K562 (cell line): ENCODE data around the gene BET1L. TPM values are rescaled to one million over a fixed set of nuclear protein-coding genes. Genes with fewer than 3 reads are reported as not detected.

Experiments
- CREB3 ChIP-seq: fragments of 450-650 bp; conservative IDR thresholded peaks from 2 replicates; pipeline ENCODE4 v1.6.1; 2016; ENCODE audit warnings: missing genetic modification characterization, low read depth, mild to moderate bottlenecking, missing compliant biosample characterization, moderate library complexity
- KHSRP ChIP-seq: fragments of 450-650 bp; IDR thresholded peaks from 2 replicates; pipeline ENCODE4 v1.6.1; 2017
- PML ChIP-seq: IDR thresholded peaks from 2 replicates; pipeline ENCODE4 v1.6.1; 2012; ENCODE audit warnings: low read length, inconsistent platforms
- REST ChIP-seq, 2 experiments: fragments of 450-650 bp; formaldehyde crosslinking in 1 of 2; IDR thresholded peaks; 2 replicates each; pipeline versions ENCODE4 v1.4.0 to v1.6.1; 2014 to 2020; ENCODE audit warnings: mild to moderate bottlenecking in 2 of 2, borderline replicate concordance in 1 of 2, low read depth in 1 of 2
- SAP30 ChIP-seq: fragments of 200-600 bp; sonication (generic); IDR thresholded peaks from 2 replicates; pipeline ENCODE4 v1.6.1; 2012; ENCODE audit warnings: borderline replicate concordance, low read depth, mild to moderate bottlenecking, moderate library complexity, low read length, control low read depth, inconsistent platforms; ENCODE audit not compliant: insufficient read depth, poor library complexity, severe bottlenecking
- THAP12 ChIP-seq: fragments of 250-450 bp; sonication (Bioruptor Pico); IDR thresholded peaks from 2 replicates; pipeline ENCODE4 v1.9.0; 2021; ENCODE audit warnings: mild to moderate bottlenecking, inconsistent platforms
- polyA plus RNA-seq, 8 experiments: library from polyadenylated mRNA; depleted of rRNA in 4 of 8; stranded (reverse) in 5 of 8; unstranded in 3 of 8; fragments of >200 nt; fragmentation: Nextera tagmentation in 2 of 8; fragmentation: Illumina TruSeq in 1 of 8; extraction: Ambion mirVana in 2 of 8; extraction: Trizol in 1 of 8; gene quantifications; 2 replicates each; pipeline versions ENCODE4 v1.2.1 to v1.2.3, GENCODE V29; 2011 to 2014; ENCODE audit warnings: inconsistent platforms in 1 of 8, missing spikeins in 1 of 8
- total RNA-seq, 7 experiments: library from RNA; depleted of rRNA in 6 of 7; stranded (reverse); fragments of >200 nt in 6 of 7; fragmentation: Illumina TruSeq in 2 of 7; extraction: Trizol in 2 of 7; gene quantifications; 2 replicates each; pipeline versions ENCODE4 v1.2.1 to v1.2.3, GENCODE V29; 2011 to 2021; ENCODE audit warnings: low replicate concordance in 1 of 7
- TF ChIP-seq, protein P1 (sequence below): fragments of 250-450 bp; sonication (Bioruptor Pico); IDR thresholded peaks from 2 replicates; pipeline ENCODE4 v1.4.0; 2020

BET1L gene
- total and polyA plus RNA-seq, 9 of the 15 experiments (the other 6 are each of a cell fraction or from before 2014, with no cell fraction given) = 9.9 to 69.1 (median 19.9) TPM

DNA sequence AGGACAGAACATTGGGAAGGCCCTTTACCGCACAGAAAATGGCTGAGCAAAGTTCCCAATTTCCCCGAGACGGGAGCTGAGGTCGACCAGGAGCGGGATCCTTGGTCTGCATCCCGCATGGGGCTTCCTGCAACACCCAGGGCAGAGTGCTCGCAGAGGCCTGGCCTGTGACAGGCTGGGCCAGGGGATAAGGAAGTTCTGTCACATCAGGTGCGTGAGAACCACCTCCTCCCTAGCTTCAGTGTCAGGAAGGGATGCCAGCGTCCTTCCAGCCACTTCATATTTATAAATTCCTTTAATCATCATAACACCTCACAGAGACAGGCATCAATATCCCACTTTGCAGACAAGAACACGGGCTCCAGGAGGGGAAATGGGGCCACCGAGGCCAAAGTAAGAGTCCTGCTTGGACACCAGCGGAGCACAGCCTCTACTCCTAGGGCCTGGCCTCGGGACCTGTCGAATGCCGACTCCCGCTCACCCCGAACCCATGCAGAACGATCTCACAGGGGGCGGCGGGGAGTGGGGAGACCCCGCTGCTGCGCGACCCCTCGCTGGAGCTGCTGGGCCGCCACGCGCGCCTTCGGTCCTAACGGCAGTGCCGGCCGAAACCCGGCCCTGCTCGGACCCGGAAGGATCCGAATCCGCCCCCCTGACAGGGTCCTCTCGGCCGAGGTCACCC is 532 bp downstream of the BET1L start (continued):
- TF ChIP-seq, protein P1, sequence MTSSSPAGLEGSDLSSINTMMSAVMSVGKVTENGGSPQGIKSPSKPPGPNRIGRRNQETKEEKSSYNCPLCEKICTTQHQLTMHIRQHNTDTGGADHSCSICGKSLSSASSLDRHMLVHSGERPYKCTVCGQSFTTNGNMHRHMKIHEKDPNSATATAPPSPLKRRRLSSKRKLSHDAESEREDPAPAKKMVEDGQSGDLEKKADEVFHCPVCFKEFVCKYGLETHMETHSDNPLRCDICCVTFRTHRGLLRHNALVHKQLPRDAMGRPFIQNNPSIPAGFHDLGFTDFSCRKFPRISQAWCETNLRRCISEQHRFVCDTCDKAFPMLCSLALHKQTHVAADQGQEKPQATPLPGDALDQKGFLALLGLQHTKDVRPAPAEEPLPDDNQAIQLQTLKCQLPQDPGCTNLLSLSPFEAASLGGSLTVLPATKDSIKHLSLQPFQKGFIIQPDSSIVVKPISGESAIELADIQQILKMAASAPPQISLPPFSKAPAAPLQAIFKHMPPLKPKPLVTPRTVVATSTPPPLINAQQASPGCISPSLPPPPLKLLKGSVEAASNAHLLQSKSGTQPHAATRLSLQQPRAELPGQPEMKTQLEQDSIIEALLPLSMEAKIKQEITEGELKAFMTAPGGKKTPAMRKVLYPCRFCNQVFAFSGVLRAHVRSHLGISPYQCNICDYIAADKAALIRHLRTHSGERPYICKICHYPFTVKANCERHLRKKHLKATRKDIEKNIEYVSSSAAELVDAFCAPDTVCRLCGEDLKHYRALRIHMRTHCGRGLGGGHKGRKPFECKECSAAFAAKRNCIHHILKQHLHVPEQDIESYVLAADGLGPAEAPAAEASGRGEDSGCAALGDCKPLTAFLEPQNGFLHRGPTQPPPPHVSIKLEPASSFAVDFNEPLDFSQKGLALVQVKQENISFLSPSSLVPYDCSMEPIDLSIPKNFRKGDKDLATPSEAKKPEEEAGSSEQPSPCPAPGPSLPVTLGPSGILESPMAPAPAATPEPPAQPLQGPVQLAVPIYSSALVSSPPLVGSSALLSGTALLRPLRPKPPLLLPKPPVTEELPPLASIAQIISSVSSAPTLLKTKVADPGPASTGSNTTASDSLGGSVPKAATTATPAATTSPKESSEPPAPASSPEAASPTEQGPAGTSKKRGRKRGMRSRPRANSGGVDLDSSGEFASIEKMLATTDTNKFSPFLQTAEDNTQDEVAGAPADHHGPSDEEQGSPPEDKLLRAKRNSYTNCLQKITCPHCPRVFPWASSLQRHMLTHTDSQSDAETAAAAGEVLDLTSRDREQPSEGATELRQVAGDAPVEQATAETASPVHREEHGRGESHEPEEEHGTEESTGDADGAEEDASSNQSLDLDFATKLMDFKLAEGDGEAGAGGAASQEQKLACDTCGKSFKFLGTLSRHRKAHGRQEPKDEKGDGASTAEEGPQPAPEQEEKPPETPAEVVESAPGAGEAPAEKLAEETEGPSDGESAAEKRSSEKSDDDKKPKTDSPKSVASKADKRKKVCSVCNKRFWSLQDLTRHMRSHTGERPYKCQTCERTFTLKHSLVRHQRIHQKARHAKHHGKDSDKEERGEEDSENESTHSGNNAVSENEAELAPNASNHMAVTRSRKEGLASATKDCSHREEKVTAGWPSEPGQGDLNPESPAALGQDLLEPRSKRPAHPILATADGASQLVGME (CRISPR knock-in tag) = 0 out of 2 replicates have a peak, but pooled peaks have one; percentile 10
- TF ChIP-seq CREB3 (tag) = no peak
- peak; percentile 57 for TF ChIP-seq SAP30
- no peak for TF ChIP-seq REST (IDR thresholded peaks at IDR 0.05; ENCODE audit: borderline replicate concordance)
- TF ChIP-seq REST (CRISPR knock-in tag; IDR thresholded peaks at IDR 0.05; ENCODE audit: low read depth) = peak; percentile 42; the same call in 1 of the 2 replicates
- TF ChIP-seq PML = peak; percentile 22; the same call in 1 of the 2 replicates
- 0 out of 2 replicates have a peak, but pooled peaks have one; percentile 10 for TF ChIP-seq THAP12 (CRISPR knock-in tag)
- no peak for TF ChIP-seq KHSRP
